SU-DHL-6 (cell line): ENCODE data around the gene ABHD1.

Experiments used
- H2AFZ ChIP-seq: fragments of 200-600 bp; sonication (generic); 2 replicates; pipeline ENCODE4 v1.6.1; 2014; ENCODE audit warnings: low read depth, mild to moderate bottlenecking, moderate library complexity, mixed read lengths, antibody characterized with exemption, low read length; ENCODE audit not compliant: severe bottlenecking
- H3F3A ChIP-seq: fragments of 200-600 bp; shearing (Covaris generic); 2 replicates; pipeline ENCODE4 v1.6.0; 2016; ENCODE audit warnings: antibody characterized with exemption, mild to moderate bottlenecking; ENCODE audit not compliant: insufficient read depth
- H3K27ac ChIP-seq: fragments of 200-600 bp; sonication (generic); 2 replicates; pipeline ENCODE4 v1.5.1; 2016; ENCODE audit warnings: low read depth, mild to moderate bottlenecking, low read length, moderate library complexity, mixed read lengths
- H3K27me3 ChIP-seq: fragments of 200-600 bp; sonication (generic), shearing (Covaris generic); 2 replicates; pipeline ENCODE4 v1.6.0; 2014; ENCODE audit warnings: mild to moderate bottlenecking, low read length
- H3K36me3 ChIP-seq: fragments of 200-600 bp; sonication (generic); 2 replicates; pipeline ENCODE4 v1.6.1; 2014; ENCODE audit warnings: mild to moderate bottlenecking, low read length, mixed read lengths
- H3K4me2 ChIP-seq: fragments of 300-600, 200-600 bp; shearing (Covaris generic), sonication (generic); 2 replicates; pipeline ENCODE4 v1.6.0; 2014; ENCODE audit warnings: low read length, low read depth, mild to moderate bottlenecking; ENCODE audit not compliant: poor library complexity, severe bottlenecking
- H3K4me3 ChIP-seq: fragments of 200-600 bp; sonication (generic); 2 replicates; pipeline ENCODE4 v1.5.1; 2014; ENCODE audit warnings: antibody characterized with exemption, low read length, mild to moderate bottlenecking, mixed read lengths; ENCODE audit not compliant: insufficient read depth, poor library complexity, severe bottlenecking
- H3K79me2 ChIP-seq: fragments of 200-600 bp; sonication (generic); 2 replicates; pipeline ENCODE4 v1.6.1; 2014; ENCODE audit warnings: mild to moderate bottlenecking, low read length, moderate library complexity; ENCODE audit not compliant: insufficient read depth
- H3K9ac ChIP-seq: fragments of 200-600 bp; sonication (generic); 2 replicates; pipeline ENCODE4 v1.7.0; 2014; ENCODE audit warnings: mild to moderate bottlenecking, low read length
- H3K9me2 ChIP-seq: fragments of 200-600 bp; sonication (generic); replicated peaks from 2 replicates; pipeline ENCODE4 v1.6.1; 2014; ENCODE audit warnings: low read length; ENCODE audit not compliant: insufficient read depth
- H3K9me3 ChIP-seq: fragments of 200-600 bp; sonication (generic); 2 replicates; pipeline ENCODE4 v1.6.1; 2014; ENCODE audit warnings: low read length, mixed read lengths; ENCODE audit not compliant: insufficient read depth
- H4K20me1 ChIP-seq: fragments of 200-600 bp; sonication (generic); 2 replicates; pipeline ENCODE4 v1.6.1; 2014; ENCODE audit warnings: low read depth, mild to moderate bottlenecking, antibody characterized with exemption, low read length, moderate library complexity, mixed read lengths
- EZH2phosphoT487 ChIP-seq: fragments of 200-600 bp; sonication (generic), shearing (Covaris generic); conservative IDR thresholded peaks from 2 replicates; pipeline ENCODE4 v1.6.1; 2018; ENCODE audit warnings: mild to moderate bottlenecking, antibody characterized with exemption, low read length, moderate library complexity, mixed read lengths
- TF ChIP-seq, protein P1 (sequence below): fragments of 200-600 bp; sonication (generic); IDR thresholded peaks from one replicate; pipeline ENCODE4 v1.5.1; 2017; ENCODE audit warnings: antibody characterized with exemption, mild to moderate bottlenecking, low read length, moderate library complexity; ENCODE audit not compliant: insufficient read depth, poor library complexity, severe bottlenecking

Gene ABHD1

DNA sequence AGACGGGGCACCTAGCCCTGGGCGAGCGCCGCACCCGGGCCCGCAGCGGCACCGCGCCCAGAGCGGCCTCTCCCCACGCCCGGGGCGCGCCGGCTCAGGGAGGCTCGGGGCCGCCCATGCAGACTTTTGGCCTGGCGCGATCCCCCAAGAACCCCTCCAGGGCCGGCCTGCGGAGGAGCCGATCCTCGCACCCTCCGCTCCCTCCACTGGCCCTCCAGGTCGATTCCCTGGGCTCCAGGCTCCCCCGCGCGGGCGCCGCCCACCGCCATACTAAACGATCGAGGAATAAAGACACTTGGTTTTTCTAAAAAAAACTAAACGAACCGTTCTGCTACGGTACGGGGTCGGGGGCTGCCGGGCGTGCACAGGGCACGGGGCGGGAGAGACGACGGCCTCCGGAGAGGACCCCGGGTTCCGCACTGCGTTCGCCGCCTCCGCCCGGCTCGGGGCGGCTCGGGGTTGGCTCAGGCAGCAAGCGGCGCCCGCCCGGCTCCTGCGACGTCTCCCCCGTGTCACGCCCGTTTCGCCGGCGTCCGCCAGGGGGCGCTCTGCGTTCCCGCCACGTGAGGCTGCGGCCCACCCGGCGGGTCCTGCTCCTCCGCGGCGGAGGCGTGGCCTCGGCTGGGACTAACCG is 37.4 kb upstream of the ABHD1 start:
- Histone ChIP-seq H3K9me2 (no peaks in the 10 kb centered on the region), H3K9me3 (no peaks in the 10 kb centered on the region), H3K36me3 (no peaks in the 10 kb centered on the region), H4K20me1 (no peaks in the 10 kb centered on the region), H3K79me2 (no peaks in the 10 kb centered on the region), H3K27me3 (no peaks in the 10 kb centered on the region), H3F3A (0 out of 2 replicates have a peak, but pooled peaks cover 3% of the 10 kb centered on the region), H3K27ac (no peak overlapping the region), H3K4me2 (peak overlapping the region; percentile 75), H2AFZ (peak overlapping the region; percentile 93), H3K9ac (peak overlapping the region; percentile 69), H3K4me3 (peak overlapping the region; percentile 62)
- TF ChIP-seq, protein P1, sequence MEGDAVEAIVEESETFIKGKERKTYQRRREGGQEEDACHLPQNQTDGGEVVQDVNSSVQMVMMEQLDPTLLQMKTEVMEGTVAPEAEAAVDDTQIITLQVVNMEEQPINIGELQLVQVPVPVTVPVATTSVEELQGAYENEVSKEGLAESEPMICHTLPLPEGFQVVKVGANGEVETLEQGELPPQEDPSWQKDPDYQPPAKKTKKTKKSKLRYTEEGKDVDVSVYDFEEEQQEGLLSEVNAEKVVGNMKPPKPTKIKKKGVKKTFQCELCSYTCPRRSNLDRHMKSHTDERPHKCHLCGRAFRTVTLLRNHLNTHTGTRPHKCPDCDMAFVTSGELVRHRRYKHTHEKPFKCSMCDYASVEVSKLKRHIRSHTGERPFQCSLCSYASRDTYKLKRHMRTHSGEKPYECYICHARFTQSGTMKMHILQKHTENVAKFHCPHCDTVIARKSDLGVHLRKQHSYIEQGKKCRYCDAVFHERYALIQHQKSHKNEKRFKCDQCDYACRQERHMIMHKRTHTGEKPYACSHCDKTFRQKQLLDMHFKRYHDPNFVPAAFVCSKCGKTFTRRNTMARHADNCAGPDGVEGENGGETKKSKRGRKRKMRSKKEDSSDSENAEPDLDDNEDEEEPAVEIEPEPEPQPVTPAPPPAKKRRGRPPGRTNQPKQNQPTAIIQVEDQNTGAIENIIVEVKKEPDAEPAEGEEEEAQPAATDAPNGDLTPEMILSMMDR = peak; percentile 64
- no peak for TF ChIP-seq EZH2phosphoT487

DNA sequence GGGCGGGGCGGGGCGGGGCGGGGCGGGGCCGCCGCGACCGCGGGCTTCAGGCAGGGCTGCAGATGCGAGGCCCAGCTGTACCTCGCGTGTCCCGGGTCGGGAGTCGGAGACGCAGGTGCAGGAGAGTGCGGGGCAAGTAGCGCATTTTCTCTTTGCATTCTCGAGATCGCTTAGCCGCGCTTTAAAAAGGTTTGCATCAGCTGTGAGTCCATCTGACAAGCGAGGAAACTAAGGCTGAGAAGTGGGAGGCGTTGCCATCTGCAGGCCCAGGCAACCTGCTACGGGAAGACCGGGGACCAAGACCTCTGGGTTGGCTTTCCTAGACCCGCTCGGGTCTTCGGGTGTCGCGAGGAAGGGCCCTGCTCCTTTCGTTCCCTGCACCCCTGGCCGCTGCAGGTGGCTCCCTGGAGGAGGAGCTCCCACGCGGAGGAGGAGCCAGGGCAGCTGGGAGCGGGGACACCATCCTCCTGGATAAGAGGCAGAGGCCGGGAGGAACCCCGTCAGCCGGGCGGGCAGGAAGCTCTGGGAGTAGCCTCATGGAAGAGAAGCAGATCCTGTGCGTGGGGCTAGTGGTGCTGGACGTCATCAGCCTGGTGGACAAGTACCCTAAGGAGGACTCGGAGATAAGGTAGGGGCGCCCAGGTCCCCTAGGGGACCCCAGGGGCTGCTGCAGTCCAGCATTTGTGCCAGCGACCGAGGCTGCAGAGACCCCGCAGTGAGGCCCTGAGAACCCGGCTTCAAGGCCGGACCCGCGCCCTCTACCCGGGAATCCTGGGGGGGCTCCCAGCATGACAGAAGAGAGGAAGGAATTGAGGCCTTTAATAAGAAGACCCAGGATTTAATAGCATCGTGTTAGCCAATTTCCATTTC is 36.7 kb upstream of the ABHD1 start, which contains the start of gene KHK:
TSS of gene KHK (plus strand) at position 49 of the 870 bp plus-strand sequence. CDS start at position 537, 488 bp downstream.
- Histone ChIP-seq H2AFZ (peak within 1 kb of the TSS; percentile 93), H3K9ac (peak within 1 kb of the TSS; percentile 69), H3F3A (0 out of 2 replicates have a peak, but pooled peaks cover 3% of the 10 kb centered on the region), H4K20me1 (no peaks in the 10 kb centered on the region), H3K4me2 (peak within 1 kb of the TSS; percentile 75), H3K79me2 (no peaks in the 10 kb centered on the region), H3K27ac (no peak within 1 kb of the TSS), H3K9me3 (no peaks in the 10 kb centered on the region), H3K9me2 (no peaks in the 10 kb centered on the region), H3K36me3 (no peaks in the 10 kb centered on the region), H3K27me3 (no peaks in the 10 kb centered on the region), H3K4me3 (peak within 1 kb of the TSS; percentile 62)
- no peak for TF ChIP-seq EZH2phosphoT487
- TF ChIP-seq, protein P1 = no peak

- Histone ChIP-seq H4K20me1 (no peaks in the 10 kb centered on the region), H3K4me3 (no peak overlapping the region), H3K36me3 (no peaks in the 10 kb centered on the region), H2AFZ (no peak overlapping the region), H3K4me2 (no peak overlapping the region), H3K27ac (no peak overlapping the region), H3K9me2 (no peaks in the 10 kb centered on the region), H3K27me3 (no peaks in the 10 kb centered on the region), H3K79me2 (no peaks in the 10 kb centered on the region), H3F3A (0 out of 2 replicates have a peak, but pooled peaks cover 3% of the 10 kb centered on the region), H3K9ac (no peak overlapping the region), H3K9me3 (no peaks in the 10 kb centered on the region)
- TF ChIP-seq EZH2phosphoT487 = no peak
- TF ChIP-seq, protein P1 = no peak
Observed at GRCh38 chr2:27087823-27088410, 35.7 kb upstream of the ABHD1 start.
